ENCODE measurements around the gene OTUD1.
"Not testable (repeated sequence)": the region's sequence is repeated elsewhere in the genome, so short reads cannot be mapped to it uniquely, and the experiment has no call there.

The OTUD1 gene, protein sequence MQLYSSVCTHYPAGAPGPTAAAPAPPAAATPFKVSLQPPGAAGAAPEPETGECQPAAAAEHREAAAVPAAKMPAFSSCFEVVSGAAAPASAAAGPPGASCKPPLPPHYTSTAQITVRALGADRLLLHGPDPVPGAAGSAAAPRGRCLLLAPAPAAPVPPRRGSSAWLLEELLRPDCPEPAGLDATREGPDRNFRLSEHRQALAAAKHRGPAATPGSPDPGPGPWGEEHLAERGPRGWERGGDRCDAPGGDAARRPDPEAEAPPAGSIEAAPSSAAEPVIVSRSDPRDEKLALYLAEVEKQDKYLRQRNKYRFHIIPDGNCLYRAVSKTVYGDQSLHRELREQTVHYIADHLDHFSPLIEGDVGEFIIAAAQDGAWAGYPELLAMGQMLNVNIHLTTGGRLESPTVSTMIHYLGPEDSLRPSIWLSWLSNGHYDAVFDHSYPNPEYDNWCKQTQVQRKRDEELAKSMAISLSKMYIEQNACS

GRCh38 chr10:23438547-23439451, at the start of gene OTUD1:
Gene OTUD1, plus strand, starts transcription at chr10:23439075. Its CDS starts 383 bp downstream, at chr10:23439458.
- DNase-seq (ENCODE audit: low read depth, low spot score) = no peak

GRCh38 chr10:23390408-23390807, 48.5 kb upstream of the OTUD1 start:
- not testable (repeated sequence) for DNase-seq (ENCODE audit: low read depth, low spot score)

- no peak for DNase-seq (ENCODE audit: low read depth, low spot score)
Observed at GRCh38 chr10:23390809-23391208, 48.1 kb upstream of the OTUD1 start.

GRCh38 chr10:23391821-23392220, 47.1 kb upstream of the OTUD1 start:
- DNase-seq (ENCODE audit: low read depth, low spot score) = no peak

DNA sequence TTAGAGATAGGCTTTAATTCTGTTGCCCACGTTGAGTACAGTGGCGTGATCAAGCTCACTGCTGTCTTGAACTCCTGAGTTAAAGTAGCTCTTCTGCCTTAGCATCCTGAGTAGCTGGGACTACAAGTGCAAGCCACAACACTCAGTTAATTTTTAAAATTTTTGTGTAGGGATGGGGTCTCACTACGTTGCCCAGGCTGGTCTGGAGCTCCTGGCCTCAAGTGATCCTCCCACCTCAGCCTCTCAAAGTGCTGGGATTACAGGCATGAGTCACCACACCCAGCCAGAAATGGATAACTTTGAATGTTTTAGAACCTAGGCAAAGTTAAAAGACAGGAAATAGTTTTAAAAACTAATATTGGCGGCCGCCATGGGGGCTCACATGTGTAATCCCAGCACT, 43.9 kb upstream of the OTUD1 start:
- no peak for DNase-seq (ENCODE audit: low read depth, low spot score)

DNA sequence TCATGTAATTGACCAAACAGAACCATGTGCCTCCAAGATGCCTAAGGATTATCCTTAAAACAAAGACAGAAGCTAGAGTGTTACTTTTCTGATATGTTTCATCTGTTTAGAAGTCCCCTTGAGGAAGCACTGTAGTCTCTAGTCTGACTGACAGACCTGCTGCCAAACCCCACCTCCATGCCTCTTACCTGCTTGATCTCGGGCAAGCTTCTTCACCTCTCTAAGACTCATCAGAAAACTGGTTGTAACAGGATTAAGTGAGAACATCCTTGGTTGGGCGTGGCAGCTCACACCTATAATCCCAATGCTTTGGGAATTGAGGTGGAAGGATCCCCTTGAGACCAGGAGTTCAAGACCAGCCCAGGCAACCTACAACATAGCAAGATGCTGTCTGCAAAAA, 42.2 kb upstream of the OTUD1 start:
- no peak for DNase-seq (ENCODE audit: low read depth, low spot score)

GRCh38 chr10:23399701-23400144, 39.2 kb upstream of the OTUD1 start:
- DNase-seq (ENCODE audit: low read depth, low spot score) = no peak

DNA sequence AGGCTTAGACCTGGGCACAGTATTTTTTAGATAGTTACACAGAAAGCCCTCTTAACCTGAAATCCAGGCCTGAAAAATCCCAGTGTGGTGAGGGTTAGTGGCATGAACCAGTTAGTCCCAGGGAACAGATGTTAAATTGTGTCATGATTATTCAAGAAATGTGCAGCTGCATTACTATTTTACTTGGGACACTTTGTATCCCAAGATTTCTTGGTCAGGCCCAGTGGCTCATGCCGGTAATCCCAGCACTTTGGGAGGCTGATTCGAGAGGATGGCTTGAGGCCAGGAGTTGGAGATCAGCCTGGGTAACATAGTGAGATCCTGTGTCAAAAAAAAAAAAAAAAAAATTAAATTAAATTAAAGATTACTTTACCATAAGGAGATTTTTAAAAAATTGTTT, 36.0 kb upstream of the OTUD1 start:
- no peak for DNase-seq (ENCODE audit: low read depth, low spot score)

- DNase-seq (ENCODE audit: low read depth, low spot score) = no peak
Observed at GRCh38 chr10:23403278-23403677, 35.6 kb upstream of the OTUD1 start.

GRCh38 chr10:23403719-23404118, 35.2 kb upstream of the OTUD1 start:
- DNase-seq (ENCODE audit: low read depth, low spot score) = no peak

GRCh38 chr10:23404461-23404980, 34.4 kb upstream of the OTUD1 start:
- DNase-seq (ENCODE audit: low read depth, low spot score) = no peak

DNA sequence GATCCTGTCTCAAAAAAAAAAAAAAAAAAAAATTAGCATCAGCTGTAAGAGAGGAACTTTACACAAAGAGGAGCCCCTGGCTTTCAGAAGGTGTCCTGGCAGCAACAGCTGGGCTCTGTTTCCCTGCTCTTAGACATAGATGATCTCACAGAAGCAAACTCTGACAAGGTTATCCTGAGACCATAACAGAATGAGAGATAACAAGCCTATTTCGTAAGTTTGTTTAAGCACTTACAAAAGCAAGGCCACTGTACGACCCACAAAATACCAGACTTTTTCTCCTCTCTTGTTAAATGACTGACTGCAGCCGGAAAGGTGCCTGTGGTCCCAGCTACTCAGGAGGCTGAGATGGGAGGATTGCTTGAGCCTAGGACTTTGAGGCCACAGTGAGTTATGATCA, 33.3 kb upstream of the OTUD1 start:
- DNase-seq (ENCODE audit: low read depth, low spot score) = no peak

GRCh38 chr10:23406409-23406808, 32.5 kb upstream of the OTUD1 start:
- DNase-seq (ENCODE audit: low read depth, low spot score) = no peak

GRCh38 chr10:23408330-23408976, 30.4 kb upstream of the OTUD1 start:
- DNase-seq (ENCODE audit: low read depth, low spot score) = no peak

- DNase-seq (ENCODE audit: low read depth, low spot score) = no peak
Observed at GRCh38 chr10:23412223-23412622, 26.7 kb upstream of the OTUD1 start.

DNA sequence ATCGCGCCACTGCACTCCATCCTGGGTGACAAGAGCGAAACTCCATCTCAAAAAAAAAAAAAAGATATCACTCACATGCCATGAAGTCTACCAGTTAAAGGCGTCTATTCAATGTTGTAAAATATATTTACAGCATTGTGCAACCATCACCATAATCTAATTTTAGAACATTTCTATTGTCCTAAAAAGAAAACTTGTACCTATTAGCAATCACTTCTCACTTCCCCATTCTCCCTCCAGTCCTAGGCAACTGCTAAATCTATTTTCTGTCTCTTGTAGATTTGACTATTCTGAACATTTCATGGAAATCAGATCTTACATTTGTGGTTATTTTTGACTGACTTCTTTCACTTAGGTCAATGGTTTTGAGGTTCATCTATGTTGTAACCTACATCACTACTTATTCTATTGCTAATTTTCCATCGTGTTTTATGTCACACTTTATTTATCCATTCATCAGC, 25.2 kb upstream of the OTUD1 start:
- no peak for DNase-seq (ENCODE audit: low read depth, low spot score)

DNA sequence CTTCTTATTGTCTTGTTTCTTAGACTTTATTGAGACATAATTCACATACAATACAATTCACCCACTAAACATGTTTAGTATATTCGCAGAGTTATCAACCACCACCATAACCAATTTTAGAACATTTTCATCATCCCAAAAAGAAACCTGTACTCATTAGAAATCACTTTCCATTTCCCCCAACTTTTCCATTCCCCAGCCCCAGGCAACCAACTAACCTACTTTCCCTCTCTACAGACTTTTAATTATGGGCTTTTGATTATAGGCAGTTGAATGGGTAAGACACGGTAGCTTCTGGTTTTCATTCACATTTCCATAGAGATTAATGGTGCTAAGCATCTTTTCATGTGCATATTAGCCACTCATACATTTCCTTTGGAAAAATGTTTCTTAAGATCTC, 24.2 kb upstream of the OTUD1 start:
- DNase-seq (ENCODE audit: low read depth, low spot score) = no peak

DNA sequence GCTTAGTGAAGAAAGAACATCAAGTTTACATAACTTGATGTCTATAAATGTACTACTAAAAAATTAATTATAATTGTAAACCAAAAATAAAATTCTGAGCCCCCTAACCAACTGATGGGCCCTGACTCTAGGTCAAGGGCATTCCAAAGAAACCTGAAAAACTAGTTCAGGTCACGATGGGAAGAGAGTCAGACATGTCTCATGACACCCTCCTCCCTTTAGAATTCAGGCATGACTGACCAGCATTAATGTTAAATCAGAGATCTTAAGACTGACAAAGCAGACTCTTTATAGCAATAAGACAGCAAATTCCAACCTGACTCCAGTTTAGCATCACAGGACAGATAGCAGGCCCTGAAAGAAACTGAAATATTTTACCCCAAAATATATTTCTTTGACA, 21.6 kb upstream of the OTUD1 start:
- DNase-seq (ENCODE audit: low read depth, low spot score) = no peak

GRCh38 chr10:23418051-23418681, 20.7 kb upstream of the OTUD1 start:
- no peak for DNase-seq (ENCODE audit: low read depth, low spot score)

DNA sequence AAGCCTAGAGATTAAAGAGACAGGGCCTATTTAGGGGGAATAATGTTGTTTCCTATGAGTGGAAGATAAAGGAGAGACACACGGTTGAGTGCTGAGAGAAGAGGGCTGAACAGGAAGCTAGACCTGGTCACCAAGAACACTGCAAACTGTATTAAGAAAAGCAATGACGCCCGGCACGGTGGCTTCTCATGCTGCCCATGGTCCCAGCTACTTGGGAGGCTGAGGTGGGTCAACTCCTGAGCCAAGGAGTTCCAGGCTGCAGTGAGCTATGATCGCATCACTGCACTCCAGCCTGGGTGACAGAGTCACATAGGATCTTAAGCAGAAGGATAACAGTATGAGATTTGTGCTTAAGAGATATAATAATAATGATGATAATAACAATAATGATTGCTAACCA, 19.7 kb upstream of the OTUD1 start:
- no peak for DNase-seq (ENCODE audit: low read depth, low spot score)

DNA sequence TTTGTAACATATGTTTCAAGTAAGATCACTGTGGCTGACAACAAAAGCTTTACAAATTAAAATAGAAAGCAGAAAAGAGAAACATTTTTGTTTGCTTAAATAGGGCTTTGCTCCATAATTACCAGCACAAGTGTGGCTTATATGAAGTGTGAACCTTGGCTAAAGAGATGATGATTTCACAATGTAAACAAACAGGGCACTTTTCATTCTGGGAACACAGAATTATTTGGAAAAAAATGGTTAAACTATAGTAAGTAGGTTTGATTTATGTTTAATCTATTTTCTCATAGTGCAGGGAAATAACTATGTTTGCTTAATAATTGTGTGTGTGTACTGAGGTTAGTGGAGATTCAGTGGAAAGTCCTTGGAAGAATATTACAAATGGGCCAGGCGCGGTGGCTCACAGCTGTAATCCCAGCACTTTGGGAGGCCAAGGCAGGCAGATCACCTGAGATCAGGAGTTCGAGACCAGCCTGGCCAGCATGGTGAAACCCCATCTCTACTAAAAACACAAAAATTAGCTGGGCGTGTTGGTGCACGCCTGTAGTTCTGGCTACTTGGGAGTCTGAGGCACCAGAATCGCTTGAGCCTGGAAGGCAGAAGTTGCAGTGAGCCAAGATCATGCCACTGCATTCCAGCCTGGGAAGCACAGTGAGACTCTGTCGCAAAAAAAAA, 19.1 kb upstream of the OTUD1 start:
- no peak for DNase-seq (ENCODE audit: low read depth, low spot score)

Data from iPS DF 19.7 (cell line).